Activated CD4-positive, alpha-beta T cell treated with anti-CD3 and anti-CD28 coated beads for 36 hours (primary cell): Measurements from ENCODE around the gene ADGRF3. TPM values are rescaled to one million over a fixed set of nuclear protein-coding genes. Genes with fewer than 3 reads are reported as not detected.
"Not testable (repeated sequence)": the region's sequence is repeated elsewhere in the genome, so short reads cannot be mapped to it uniquely, and the experiment has no call there.

ENCODE experiments used
- ATAC-seq: fragments of 200-7000 bp; cut with Tn5 transposase; one replicate; pipeline ENCODE4 v1.10.0; 2021; ENCODE audit warnings: mild to moderate bottlenecking, moderate library complexity
- CTCF ChIA-PET: fragments of 350-600 bp; sonication (Branson Sonifier 250); formaldehyde crosslinking; loops from one replicate; lab custom pipeline; 2021; ENCODE audit warnings: antibody characterized with exemption; lab: Charles Lee
- POLR2A ChIA-PET: fragments of 350-600 bp; sonication (Branson Sonifier 250); formaldehyde crosslinking; loops from one replicate; lab custom pipeline; 2021; ENCODE audit warnings: antibody characterized with exemption, inconsistent platforms; lab: Charles Lee
- DNase-seq: peaks from one replicate; pipeline ENCODE4 v3.0.0-alpha.2; 2020
- H3K27ac Mint-ChIP-seq: one replicate; pipeline ENCODE4 v1.8.0; 2021; ENCODE audit warnings: mixed read lengths
- H3K27me3 Mint-ChIP-seq: one replicate; pipeline ENCODE4 v1.8.0; 2021; ENCODE audit warnings: mixed read lengths
- H3K36me3 Mint-ChIP-seq: one replicate; pipeline ENCODE4 v1.8.0; 2021; ENCODE audit warnings: low read depth, mixed read lengths
- H3K4me1 Mint-ChIP-seq: one replicate; pipeline ENCODE4 v1.8.0; 2021; ENCODE audit warnings: mixed read lengths
- H3K4me3 Mint-ChIP-seq: one replicate; pipeline ENCODE4 v1.8.0; 2021; ENCODE audit warnings: mild to moderate bottlenecking, moderate library complexity, mixed read lengths
- H3K9me3 Mint-ChIP-seq: one replicate; pipeline ENCODE4 v1.8.0; 2021; ENCODE audit warnings: low read depth, mixed read lengths
- intact Hi-C, 2 experiments: fragments of 100-400 bp; cut with DNase I in 1 of 2; cut with micrococcal nuclease in 1 of 2; formaldehyde crosslinking; loops; one replicate each; pipeline versions ENCODE4 v1.14.2 to v1.15.1; 2022 to 2024; cut with DNase I, micrococcal nuclease
- total RNA-seq, 2 experiments: library from RNA; stranded (reverse); gene quantifications; one replicate each; pipeline ENCODE4 v1.2.3, GENCODE V29; 2021

ADGRF3 gene
- total RNA-seq, 2 experiments from 2014 or later = 3.1 to 4.1 TPM

- peaks cover 18% of the 10 kb centered on the region for H3K4me1 Mint-ChIP-seq
- H3K27ac Mint-ChIP-seq = no peak overlapping the region
- no peak overlapping the region for H3K4me3 Mint-ChIP-seq
- intact Hi-C loops = no loop called here
- peaks cover 29% of the 10 kb centered on the region for H3K36me3 Mint-ChIP-seq
- DNase-seq (no peak), ATAC-seq (no peak)
- POLR2A ChIA-PET = no interaction called here
- CTCF ChIA-PET = no interaction called here
- H3K27me3 Mint-ChIP-seq = no peaks in the 10 kb centered on the region
- H3K9me3 Mint-ChIP-seq = no peaks in the 10 kb centered on the region
Measured at GRCh38 chr2:26366957-26367356, 20.4 kb upstream of the ADGRF3 start.

- Mint-ChIP-seq H3K27ac (no peak overlapping the region), H3K36me3 (peaks cover 22% of the 10 kb centered on the region), H3K27me3 (no peaks in the 10 kb centered on the region), H3K4me1 (peaks cover 23% of the 10 kb centered on the region), H3K4me3 (no peak overlapping the region), H3K9me3 (no peaks in the 10 kb centered on the region)
- DNase-seq = no peak
- CTCF ChIA-PET = no interaction called here
- intact Hi-C loops = no loop called here
- ATAC-seq = no peak
- POLR2A ChIA-PET = no interaction called here
Measured at GRCh38 chr2:26364669-26365068, 18.1 kb upstream of the ADGRF3 start.

DNA sequence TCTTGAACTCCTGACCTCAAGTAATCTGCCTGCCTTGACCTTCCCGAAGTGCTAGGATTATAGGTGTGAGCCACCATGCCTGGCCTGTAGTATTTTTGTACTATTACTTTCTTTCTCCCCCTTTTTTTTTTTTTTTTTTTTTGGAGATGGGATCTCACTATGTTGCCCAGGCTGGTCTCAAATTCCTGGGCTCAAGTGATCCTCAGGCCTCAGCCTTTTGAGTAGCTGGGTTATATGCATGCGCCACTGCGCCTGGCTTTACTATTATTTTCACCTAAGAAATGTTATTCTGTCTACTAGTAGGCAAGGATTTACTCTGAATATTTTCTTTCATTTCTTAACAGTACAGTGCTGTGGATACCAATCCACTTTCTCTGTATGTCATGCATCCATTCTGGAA is 17.4 kb upstream of the ADGRF3 start:
- Mint-ChIP-seq H3K36me3 (peaks cover 15% of the 10 kb centered on the region), H3K9me3 (no peaks in the 10 kb centered on the region), H3K27ac (no peak overlapping the region), H3K27me3 (no peaks in the 10 kb centered on the region), H3K4me3 (no peak overlapping the region), H3K4me1 (peaks cover 28% of the 10 kb centered on the region)
- DNase-seq (no peak), ATAC-seq (no peak)
- ChIA-PET CTCF (no interaction called here), POLR2A (interaction anchor here (0.6 kb wide), 1 partner anchor 413 kb away, joined by 3 read pairs; no protein-coding TSS in a partner anchor)
- intact Hi-C loops = no loop called here

- peak; percentile 86 for ATAC-seq
- POLR2A ChIA-PET = interaction anchor here (0.6 kb wide), 1 partner anchor 1069 kb away, joined by 3 read pairs; no protein-coding TSS in a partner anchor
- intact Hi-C loops = no loop called here
- no peak for DNase-seq
- Mint-ChIP-seq H3K27me3 (no peaks in the 10 kb centered on the region), H3K27ac (peak overlapping the region; percentile 8), H3K36me3 (peaks cover 10% of the 10 kb centered on the region), H3K4me1 (peaks cover 31% of the 10 kb centered on the region), H3K9me3 (no peaks in the 10 kb centered on the region), H3K4me3 (no peak overlapping the region)
- CTCF ChIA-PET = no interaction called here
Measured at GRCh38 chr2:26363323-26363722, 16.7 kb upstream of the ADGRF3 start.

- intact Hi-C loops = loop anchor here in 1 of 2 experiments (5.0 kb wide), 1 partner anchor 37 kb away; no protein-coding TSS in a partner anchor
- no peak for ATAC-seq
- DNase-seq = no peak
- CTCF ChIA-PET = no interaction called here
- Mint-ChIP-seq H3K27me3 (no peaks in the 10 kb centered on the region), H3K4me3 (no peak overlapping the region), H3K27ac (no peak overlapping the region), H3K4me1 (peaks cover 55% of the 10 kb centered on the region), H3K9me3 (no peaks in the 10 kb centered on the region), H3K36me3 (peaks cover 14% of the 10 kb centered on the region)
- POLR2A ChIA-PET = interaction anchor here (0.6 kb wide), 1 partner anchor 14 kb away, joined by 3 read pairs; the partner anchor contains the start of gene SELENOI
Measured at GRCh38 chr2:26359886-26360473, 13.4 kb upstream of the ADGRF3 start.

DNA sequence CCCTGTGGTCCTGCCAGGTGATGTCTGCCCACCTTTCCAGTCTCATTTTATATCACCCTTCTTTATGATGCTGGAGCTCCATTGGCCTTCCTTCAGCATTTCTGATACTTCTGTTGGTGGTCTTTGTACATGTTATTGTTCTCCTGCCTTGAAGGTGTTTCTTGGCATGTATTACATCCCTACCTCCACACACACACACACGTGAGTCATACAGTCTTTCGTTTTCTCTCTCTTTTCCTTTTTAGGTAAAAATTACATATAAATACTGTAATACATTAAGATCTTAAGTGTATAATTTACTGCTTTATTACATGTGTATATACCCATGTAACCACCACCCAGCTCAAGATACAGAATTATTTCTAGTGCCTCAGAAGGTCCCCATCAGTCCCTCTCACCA is 10.2 kb upstream of the ADGRF3 start:
- Mint-ChIP-seq H3K4me1 (peaks cover 62% of the 10 kb centered on the region), H3K4me3 (no peak overlapping the region), H3K36me3 (peaks cover 19% of the 10 kb centered on the region), H3K27me3 (no peaks in the 10 kb centered on the region), H3K9me3 (no peaks in the 10 kb centered on the region), H3K27ac (peak overlapping the region; percentile 51)
- POLR2A ChIA-PET = interaction anchor here (4.2 kb wide), 1 partner anchor 11 kb away, joined by 19 read pairs; the partner anchor contains the start of genes ADGRF3 and SELENOI
- CTCF ChIA-PET = interaction anchor here (0.7 kb wide), 1 partner anchor 182 kb away, joined by 3 read pairs; no protein-coding TSS in a partner anchor
- intact Hi-C loops = loop anchor here in 1 of 2 experiments (5.0 kb wide), 1 partner anchor 41 kb away; no protein-coding TSS in a partner anchor
- no peak for DNase-seq
- no peak for ATAC-seq

DNA sequence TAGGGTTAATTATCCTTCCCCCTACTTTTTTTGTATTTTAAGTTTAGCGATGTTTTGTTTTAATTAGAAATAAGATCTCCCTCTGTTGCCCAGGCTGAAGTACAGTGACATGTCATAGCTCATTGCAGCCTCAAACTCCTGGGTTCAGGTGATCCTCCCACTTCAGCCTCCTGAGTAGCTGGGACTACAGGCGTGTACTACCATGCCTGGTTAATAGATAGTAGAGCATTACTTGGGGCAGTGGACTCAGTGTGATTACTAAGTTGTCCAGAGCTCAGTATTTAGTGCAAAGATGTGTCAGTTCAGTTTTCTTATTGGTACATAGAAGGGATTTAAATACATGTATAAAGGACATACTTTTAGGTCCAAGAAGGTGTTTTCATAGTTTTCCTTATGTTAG is 9.5 kb upstream of the ADGRF3 start:
- ATAC-seq (no peak), DNase-seq (no peak)
- peaks cover 68% of the 10 kb centered on the region for H3K4me1 Mint-ChIP-seq
- intact Hi-C loops = loop anchor here in 1 of 2 experiments (5.0 kb wide), 1 partner anchor 41 kb away; no protein-coding TSS in a partner anchor
- peaks cover 24% of the 10 kb centered on the region for H3K36me3 Mint-ChIP-seq
- H3K27ac Mint-ChIP-seq = no peak overlapping the region
- no peaks in the 10 kb centered on the region for H3K9me3 Mint-ChIP-seq
- H3K4me3 Mint-ChIP-seq = no peak overlapping the region
- H3K27me3 Mint-ChIP-seq = no peaks in the 10 kb centered on the region
- POLR2A ChIA-PET = interaction anchor here (4.2 kb wide), 1 partner anchor 10 kb away, joined by 19 read pairs; the partner anchor contains the start of genes ADGRF3 and SELENOI
- CTCF ChIA-PET = interaction anchor here (0.8 kb wide), 1 partner anchor 21 kb away, joined by 3 read pairs; no protein-coding TSS in a partner anchor

DNA sequence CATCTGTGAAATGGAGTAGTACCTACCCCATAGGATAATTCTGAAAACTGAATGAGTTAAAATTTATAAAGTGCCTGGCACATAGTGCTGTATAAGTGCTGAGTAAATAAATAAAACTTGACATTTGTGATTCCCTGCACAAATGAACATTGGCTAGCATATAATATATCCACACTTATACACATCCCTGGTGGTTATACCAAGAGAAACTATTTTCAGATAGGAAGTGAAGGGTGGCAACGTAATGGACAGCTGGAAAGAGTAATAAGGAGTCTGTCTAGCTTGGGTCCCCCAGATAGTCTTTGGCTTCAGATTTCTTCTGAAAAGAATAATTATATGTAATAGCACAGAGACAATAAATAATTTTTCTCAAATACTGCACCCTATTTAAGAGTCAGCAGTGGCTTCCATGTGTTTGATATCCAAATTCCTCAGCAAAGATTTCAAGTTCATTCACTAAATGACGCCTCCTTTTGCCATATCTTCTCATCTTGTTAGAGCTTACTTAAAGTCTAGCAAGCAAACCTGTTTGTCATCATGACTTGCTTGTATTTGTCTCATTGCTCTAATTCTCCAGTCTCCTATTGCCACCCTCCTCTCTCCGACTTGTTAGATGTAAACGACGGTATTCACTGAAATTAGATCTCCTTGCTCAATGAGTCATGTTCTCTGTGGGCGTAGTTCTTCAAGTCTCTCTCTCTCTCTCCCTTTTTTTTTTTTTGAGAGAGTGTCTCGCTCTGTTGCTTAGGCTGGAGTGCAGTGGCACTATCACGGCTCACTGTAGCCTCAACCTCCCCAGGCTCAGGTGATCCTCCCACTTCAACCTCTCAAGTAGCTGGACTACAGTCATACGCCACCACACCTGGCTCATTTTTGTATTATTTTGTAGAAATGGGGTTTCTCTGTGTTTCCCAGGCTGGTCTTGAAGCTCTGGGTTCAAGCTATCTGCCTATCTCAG is 8.7 kb upstream of the ADGRF3 start:
- H3K4me1 Mint-ChIP-seq = peaks cover 69% of the 10 kb centered on the region
- no peaks in the 10 kb centered on the region for H3K27me3 Mint-ChIP-seq
- ChIA-PET POLR2A (interaction anchor here (4.2 kb wide), 1 partner anchor 9 kb away, joined by 19 read pairs; the partner anchor contains the start of genes ADGRF3 and SELENOI), CTCF (interaction anchor here (0.6 to 1.4 kb wide), 4 partner anchors 9 to 25 kb away, joined by 3 read pairs; partner anchors contain the start of gene ADGRF3)
- DNase-seq (peak; percentile 19), ATAC-seq (peak; percentile 63)
- H3K36me3 Mint-ChIP-seq = peaks cover 24% of the 10 kb centered on the region
- H3K4me3 Mint-ChIP-seq = no peak overlapping the region
- intact Hi-C loops = loop anchor here in 1 of 2 experiments (5.0 kb wide), 1 partner anchor 42 kb away; no protein-coding TSS in a partner anchor
- H3K9me3 Mint-ChIP-seq = no peaks in the 10 kb centered on the region
- H3K27ac Mint-ChIP-seq = peak overlapping the region; percentile 27

DNA sequence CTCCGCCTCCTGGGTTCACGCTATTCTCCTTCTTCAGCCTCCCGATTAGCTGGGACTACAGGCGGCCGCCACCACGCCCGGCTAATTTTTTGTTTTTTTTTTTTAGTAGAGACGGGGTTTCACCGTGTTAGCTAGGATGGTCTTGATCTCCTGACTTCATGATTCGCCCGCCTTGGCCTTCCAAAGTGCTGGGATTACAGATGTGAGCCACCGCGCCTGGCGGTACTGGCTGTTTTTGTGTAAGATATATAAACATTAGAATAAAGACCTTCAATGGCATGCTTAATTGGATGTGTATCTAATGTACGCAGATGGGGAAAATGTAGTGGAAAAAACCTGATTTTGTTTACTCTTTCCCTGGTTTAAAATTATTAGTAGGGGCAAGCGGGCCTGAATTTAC is 7.9 kb upstream of the ADGRF3 start:
- ChIA-PET CTCF (interaction anchor here (0.6 to 1.4 kb wide), 3 partner anchors 8 to 170 kb away, joined by 3 read pairs; partner anchors contain the start of gene ADGRF3), POLR2A (interaction anchor here (4.2 kb wide), 1 partner anchor 9 kb away, joined by 19 read pairs; the partner anchor contains the start of genes ADGRF3 and SELENOI)
- Mint-ChIP-seq H3K4me1 (peaks cover 67% of the 10 kb centered on the region), H3K36me3 (peaks cover 26% of the 10 kb centered on the region)
- intact Hi-C loops, H3K27ac Mint-ChIP-seq, DNase-seq, H3K4me3 Mint-ChIP-seq, ATAC-seq, H3K27me3 Mint-ChIP-seq, H3K9me3 Mint-ChIP-seq: not testable (repeated sequence)

DNA sequence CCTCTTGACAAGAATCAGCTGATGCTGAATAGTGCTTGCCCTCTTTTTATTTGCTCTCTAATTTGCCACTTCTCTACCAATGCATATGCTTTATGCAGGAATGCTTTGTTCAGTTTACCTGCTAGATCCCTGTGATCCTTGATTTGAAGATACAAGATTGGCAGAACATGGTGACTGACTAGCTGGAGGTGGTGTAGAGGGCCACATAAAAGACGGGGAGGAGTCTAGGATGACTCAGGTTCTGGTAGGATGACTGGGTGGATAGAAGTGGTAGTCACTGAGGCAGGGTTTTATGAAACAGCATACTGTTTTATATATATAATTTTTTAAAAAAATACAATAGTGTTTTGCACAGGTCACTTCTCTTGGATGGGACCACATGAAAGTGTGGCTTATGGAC is 6.3 kb upstream of the ADGRF3 start:
- H3K4me3 Mint-ChIP-seq = no peak overlapping the region
- H3K4me1 Mint-ChIP-seq = peaks cover 69% of the 10 kb centered on the region
- H3K27me3 Mint-ChIP-seq = no peaks in the 10 kb centered on the region
- ChIA-PET CTCF (interaction anchor here (0.6 kb wide), 1 partner anchor 1286 kb away, joined by 3 read pairs; no protein-coding TSS in a partner anchor), POLR2A (interaction anchor here (0.7 kb wide), 1 partner anchor 308 kb away, joined by 4 read pairs; no protein-coding TSS in a partner anchor)
- H3K36me3 Mint-ChIP-seq = peaks cover 35% of the 10 kb centered on the region
- no peak overlapping the region for H3K27ac Mint-ChIP-seq
- DNase-seq (peak; percentile 65), ATAC-seq (peak; percentile 98)
- H3K9me3 Mint-ChIP-seq = no peaks in the 10 kb centered on the region
- intact Hi-C loops = no loop called here
